Measurements from ENCODE around the gene GRIP2. TPM values are rescaled to one million over a fixed set of nuclear protein-coding genes. Genes with fewer than 3 reads are reported as not detected.

The GRIP2 gene
- polyA plus RNA-seq, 1 donor (not counting 4 experiments of a cell fraction or from before 2014, with no cell fraction given) = 0.01 TPM

GRCh38 chr3:14481018-14481645 lies 59.0 kb downstream of the GRIP2 start:
- Histone ChIP-seq H3K9ac (ENCODE audit: control insufficient read depth, extremely low read depth, insufficient read depth, low read length) (no peak overlapping the region), H2AFZ (ENCODE audit: control insufficient read depth, low read length) (no peak overlapping the region), H3K27me3 (ENCODE audit: control insufficient read depth, extremely low read depth, insufficient read depth, low read length) (no peaks in the 10 kb centered on the region), H4K20me1 (ENCODE audit: control insufficient read depth, extremely low read depth, insufficient read depth, low read length) (no peaks in the 10 kb centered on the region), H3K9me3 (ENCODE audit: control insufficient read depth, low read depth, low read length) (no peaks in the 10 kb centered on the region), H3K4me3 (ENCODE audit: control insufficient read depth in 2 of 3, extremely low read depth in 1 of 3, insufficient read depth in 2 of 3, low read depth in 1 of 3, low read length in 3 of 3) (no peak overlapping the region), H3K4me2 (ENCODE audit: control insufficient read depth, extremely low read depth, insufficient read depth, low read depth, low read length) (peak overlapping the region; percentile 33), H3K36me3 (ENCODE audit: control insufficient read depth in 2 of 2, extremely low read depth in 1 of 2, insufficient read depth in 2 of 2, low read length in 2 of 2) (peaks cover 0 to 9% of the 10 kb centered on the region in 2 experiments), H3K4me1 (ENCODE audit: control insufficient read depth, extremely low read depth, insufficient read depth, low read length) (peaks cover 18% of the 10 kb centered on the region), H3K79me2 (ENCODE audit: control insufficient read depth, insufficient read depth, low read length) (no peaks in the 10 kb centered on the region), H3K27ac (ENCODE audit: control insufficient read depth, insufficient read depth, low read length) (peak overlapping the region; percentile 19), H3K9me1 (ENCODE audit: control insufficient read depth, extremely low read depth, insufficient read depth, low read length) (peaks cover 2% of the 10 kb centered on the region)
- FAIRE-seq (no peak), DNase-seq (ENCODE audit: low read depth, low spot score) (peak; percentile 40)
- TF ChIP-seq EZH2 (IDR thresholded peaks at IDR 0.05; ENCODE audit: low read length) (no peak), CTCF (optimal IDR thresholded peaks at IDR 0.05 in 1 of 3, IDR thresholded peaks at IDR 0.05 in 1 of 3, conservative IDR thresholded peaks at IDR 0.05 in 1 of 3; ENCODE audit: extremely low read depth in 1 of 3, insufficient read depth in 2 of 3, low read length in 3 of 3) (no peak)
- dilution Hi-C loops (cut with MboI; ENCODE audit: extremely low pct_ligation_motif_present, low sequenced_read_pairs) = no loop called here

GRCh38 chr3:14480207-14481017 lies 59.7 kb downstream of the GRIP2 start:
- Histone ChIP-seq H2AFZ (ENCODE audit: control insufficient read depth, low read length) (no peak overlapping the region), H3K9me3 (ENCODE audit: control insufficient read depth, low read depth, low read length) (no peaks in the 10 kb centered on the region), H3K27me3 (ENCODE audit: control insufficient read depth, extremely low read depth, insufficient read depth, low read length) (no peaks in the 10 kb centered on the region), H3K36me3 (ENCODE audit: control insufficient read depth in 2 of 2, extremely low read depth in 1 of 2, insufficient read depth in 2 of 2, low read length in 2 of 2) (peaks cover 0 to 9% of the 10 kb centered on the region in 2 experiments), H3K27ac (ENCODE audit: control insufficient read depth, insufficient read depth, low read length) (peak overlapping the region; percentile 19), H3K4me2 (ENCODE audit: control insufficient read depth, extremely low read depth, insufficient read depth, low read depth, low read length) (peak overlapping the region; percentile 33), H4K20me1 (ENCODE audit: control insufficient read depth, extremely low read depth, insufficient read depth, low read length) (no peaks in the 10 kb centered on the region), H3K9me1 (ENCODE audit: control insufficient read depth, extremely low read depth, insufficient read depth, low read length) (peaks cover 2% of the 10 kb centered on the region), H3K4me3 (ENCODE audit: control insufficient read depth in 2 of 3, extremely low read depth in 1 of 3, insufficient read depth in 2 of 3, low read depth in 1 of 3, low read length in 3 of 3) (no peak overlapping the region), H3K79me2 (ENCODE audit: control insufficient read depth, insufficient read depth, low read length) (no peaks in the 10 kb centered on the region), H3K9ac (ENCODE audit: control insufficient read depth, extremely low read depth, insufficient read depth, low read length) (no peak overlapping the region), H3K4me1 (ENCODE audit: control insufficient read depth, extremely low read depth, insufficient read depth, low read length) (peaks cover 18% of the 10 kb centered on the region)
- no peak for TF ChIP-seq CTCF (optimal IDR thresholded peaks at IDR 0.05 in 1 of 3, IDR thresholded peaks at IDR 0.05 in 1 of 3, conservative IDR thresholded peaks at IDR 0.05 in 1 of 3; ENCODE audit: extremely low read depth in 1 of 3, insufficient read depth in 2 of 3, low read length in 3 of 3)
- TF ChIP-seq EZH2 (IDR thresholded peaks at IDR 0.05; ENCODE audit: low read length) = no peak
- dilution Hi-C loops (cut with MboI; ENCODE audit: extremely low pct_ligation_motif_present, low sequenced_read_pairs) = no loop called here
- DNase-seq (ENCODE audit: low read depth, low spot score) (peak; percentile 97), FAIRE-seq (peak; percentile 94)
